Transverse colon (tissue), 4 donors: ENCODE data around the gene PGAP6. TPM values are rescaled to one million over a fixed set of nuclear protein-coding genes. Genes with fewer than 3 reads are reported as not detected.
A peak's percentile ranks its signal among the peaks of the same experiment; 100 is the strongest.

Experiments
- DNase-seq: peaks from one replicate; pipeline ENCODE4 v3.0.0-alpha.2; 2019
- H3K27ac ChIP-seq, 4 donors: fragments of 200-600 bp; sonication (generic); 2 replicates each; pipeline ENCODE4 v1.5.1; 2016 to 2018; ENCODE audit warnings: inconsistent platforms in 4 of 4
- H3K27me3 ChIP-seq: fragments of 200-600 bp; sonication (generic); 2 replicates; pipeline ENCODE4 v1.5.1; 2017; ENCODE audit warnings: inconsistent platforms
- H3K36me3 ChIP-seq, 4 donors: fragments of 200-600 bp; sonication (generic); 2 replicates each; pipeline ENCODE4 v1.5.1; 2017 to 2019; ENCODE audit warnings: inconsistent platforms in 4 of 4
- H3K4me1 ChIP-seq, 4 donors: fragments of 200-600 bp; sonication (generic); 2 replicates each; pipeline ENCODE4 v1.5.1; 2017 to 2020; ENCODE audit warnings: inconsistent platforms in 4 of 4
- H3K4me3 ChIP-seq, 4 donors: fragments of 200-600 bp; sonication (generic); 1 replicate in 1 of 4; 2 replicates in 3 of 4; pipeline versions ENCODE4 v1.5.1 to v1.6.1; 2017 to 2019; ENCODE audit warnings: inconsistent platforms in 4 of 4
- H3K9me3 ChIP-seq, 2 donors: fragments of 200-600 bp; sonication (generic); 2 replicates each; pipeline ENCODE4 v1.5.1; 2017 to 2019; ENCODE audit warnings: inconsistent platforms in 2 of 2
- EP300 ChIP-seq: sonication (generic); formaldehyde crosslinking; IDR thresholded peaks from one replicate; pipeline ENCODE4 v1.6.1; 2017; ENCODE audit warnings: antibody characterized with exemption, low read depth
- POLR2A ChIP-seq: fragments of 450-650 bp; IDR thresholded peaks from one replicate; pipeline ENCODE4 v1.6.1; 2016; ENCODE audit warnings: antibody characterized with exemption, mild to moderate bottlenecking, moderate library complexity
- POLR2AphosphoS5 ChIP-seq, 3 donors: sonication (generic); formaldehyde crosslinking; IDR thresholded peaks; one replicate each; pipeline ENCODE4 v1.6.1; 2016; ENCODE audit warnings: antibody characterized with exemption in 3 of 3
- WGBS, 2 donors: methylation state at CpG; one replicate each; pipeline ENCODE4 v1.1.5; 2018; ENCODE audit warnings: low coverage in 1 of 2; 5-methylcytosine and 5-hydroxymethylcytosine counted together
- in situ Hi-C, 4 donors: fragments of 200-750 bp; cut with MboI; loops; one replicate each; pipeline versions ENCODE4 v1.15.0 to v1.15.1; 2017; ENCODE audit warnings: low sequenced_read_pairs in 3 of 4, low pct_ligation_motif_present in 1 of 4, low pct_unique_long_range_greater_than_20kb in 1 of 4
- intact Hi-C: fragments of 100-400 bp; cut with DNase I; formaldehyde crosslinking; loops from one replicate; pipeline ENCODE4 v1.15.1; 2023; ENCODE audit warnings: low total_unique reads
- total RNA-seq, 4 donors: library from RNA; depleted of rRNA; stranded (reverse); fragments of >200 nt; gene quantifications; one replicate each; pipeline ENCODE4 v1.1.0, GENCODE V29; 2016
- TF ChIP-seq, protein P1 (sequence below), 5 experiments: fragments of 200-600 bp in 3 of 5; fragments of 450-650 bp in 2 of 5; sonication (generic) in 3 of 5; IDR thresholded peaks; 1 replicate in 2 of 5; 2 replicates in 3 of 5; pipeline ENCODE4 v1.5.1; 2016 to 2017; ENCODE audit warnings: antibody characterized with exemption in 5 of 5, inconsistent platforms in 3 of 5, mild to moderate bottlenecking in 2 of 5, moderate library complexity in 1 of 5

Gene PGAP6
- total RNA-seq, 4 donors from 2014 or later: 105 to 300 (median 179) TPM

DNA sequence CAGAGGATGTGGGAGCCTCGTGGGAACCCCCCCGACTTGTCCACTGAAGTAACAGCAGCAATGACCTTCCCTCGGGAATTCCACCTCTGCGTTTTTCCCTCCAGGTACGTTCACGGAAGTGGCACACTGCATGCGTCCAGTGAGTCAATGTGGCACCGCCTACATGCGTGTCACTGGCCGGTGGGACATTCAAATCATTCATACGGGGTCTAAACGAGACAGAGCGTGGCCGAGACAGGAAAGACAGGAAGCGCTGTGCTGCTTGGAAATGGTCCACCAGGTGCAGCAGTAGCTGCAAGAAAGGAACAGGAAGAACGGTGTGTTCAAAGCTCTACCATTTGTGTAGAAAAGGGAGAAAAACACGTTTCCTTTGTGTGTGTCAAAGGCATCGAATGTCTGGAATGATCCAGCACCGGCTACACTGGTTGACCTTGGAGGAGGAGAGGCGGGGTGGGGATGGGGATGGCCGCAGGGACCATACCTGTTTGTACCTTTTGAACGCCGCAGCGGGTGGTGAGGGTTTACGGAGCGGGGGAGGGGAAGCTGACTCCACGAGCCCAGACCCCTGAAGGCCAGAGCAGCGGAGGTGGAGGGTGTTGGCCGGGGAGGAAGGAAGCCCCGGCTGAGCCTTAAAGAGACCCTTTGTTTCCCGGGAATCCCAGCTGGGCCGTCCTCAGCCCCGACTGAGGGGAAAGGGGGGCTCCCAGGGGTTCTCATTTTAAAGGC, 1.7 kb upstream of the PGAP6 start:
- peak; percentile 82 for DNase-seq
- H3K9me3 ChIP-seq: no peaks in the 10 kb centered on the region
- intact Hi-C loops (no loop called here), in situ Hi-C loops (no loop called here)
- H3K27ac ChIP-seq: peak overlapping the region; percentile 85 to 95 (median 92)
- peaks cover 22 to 40% (median 33%) of the 10 kb centered on the region in 4 donors for H3K4me1 ChIP-seq
- H3K27me3 ChIP-seq: no peaks in the 10 kb centered on the region
- no peaks in the 10 kb centered on the region for H3K36me3 ChIP-seq
- 26 to 38% methylated on average over 6 to 33 of the region's 33 CpGs for whole genome bisulfite sequencing, 2 donors
- TF ChIP-seq EP300 (no peak), POLR2AphosphoS5 (IDR thresholded peaks at IDR 0.05) (peak; percentile 59 to 83 (median 83)), POLR2A (peak; percentile 76)
- TF ChIP-seq, protein P1, sequence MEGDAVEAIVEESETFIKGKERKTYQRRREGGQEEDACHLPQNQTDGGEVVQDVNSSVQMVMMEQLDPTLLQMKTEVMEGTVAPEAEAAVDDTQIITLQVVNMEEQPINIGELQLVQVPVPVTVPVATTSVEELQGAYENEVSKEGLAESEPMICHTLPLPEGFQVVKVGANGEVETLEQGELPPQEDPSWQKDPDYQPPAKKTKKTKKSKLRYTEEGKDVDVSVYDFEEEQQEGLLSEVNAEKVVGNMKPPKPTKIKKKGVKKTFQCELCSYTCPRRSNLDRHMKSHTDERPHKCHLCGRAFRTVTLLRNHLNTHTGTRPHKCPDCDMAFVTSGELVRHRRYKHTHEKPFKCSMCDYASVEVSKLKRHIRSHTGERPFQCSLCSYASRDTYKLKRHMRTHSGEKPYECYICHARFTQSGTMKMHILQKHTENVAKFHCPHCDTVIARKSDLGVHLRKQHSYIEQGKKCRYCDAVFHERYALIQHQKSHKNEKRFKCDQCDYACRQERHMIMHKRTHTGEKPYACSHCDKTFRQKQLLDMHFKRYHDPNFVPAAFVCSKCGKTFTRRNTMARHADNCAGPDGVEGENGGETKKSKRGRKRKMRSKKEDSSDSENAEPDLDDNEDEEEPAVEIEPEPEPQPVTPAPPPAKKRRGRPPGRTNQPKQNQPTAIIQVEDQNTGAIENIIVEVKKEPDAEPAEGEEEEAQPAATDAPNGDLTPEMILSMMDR (IDR thresholded peaks at IDR 0.05): peak in 1 of 5 experiments; percentile 12
- H3K4me3 ChIP-seq: peak overlapping the region in 3 of 4 donors; percentile 76 to 99 (median 89)

DNA sequence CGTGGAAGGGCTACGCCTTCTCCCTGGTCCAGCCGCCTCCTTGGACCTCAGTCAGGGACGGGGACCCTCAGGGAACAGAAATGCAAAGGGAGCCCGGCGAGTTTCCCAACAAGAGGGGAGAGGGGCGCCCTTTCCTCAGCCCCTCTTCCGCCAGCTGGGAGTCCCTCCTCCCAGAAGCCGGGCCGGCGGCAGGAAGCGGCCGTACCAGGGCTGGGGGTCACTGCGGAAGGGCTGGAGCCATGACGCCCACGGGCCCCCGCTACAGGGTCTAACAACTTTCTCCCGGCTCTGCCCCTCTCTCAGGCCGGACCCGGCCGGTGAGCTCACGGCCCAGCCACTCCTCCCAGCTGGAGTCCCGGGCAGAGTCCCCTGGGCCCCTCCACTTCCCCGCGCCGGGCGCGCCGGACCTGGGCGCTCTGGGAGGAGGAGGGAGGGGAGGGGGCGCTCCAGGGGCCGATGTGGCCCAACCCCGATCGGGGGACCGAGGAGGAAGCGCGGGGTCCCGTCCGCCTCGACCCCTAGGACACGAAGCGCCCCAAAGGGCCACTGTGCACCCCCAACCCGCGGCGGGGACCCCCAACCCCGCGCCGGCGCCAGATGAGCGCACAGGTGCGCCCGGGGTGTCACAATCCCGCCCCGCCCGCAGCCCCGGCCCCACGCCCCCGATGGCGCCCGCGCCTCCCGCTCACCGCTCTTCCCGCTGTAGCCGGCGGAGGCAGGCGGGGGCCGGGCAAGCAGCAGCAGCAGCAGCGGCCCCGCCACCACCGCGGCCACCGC, 578 bp downstream of the PGAP6 start:
- Histone ChIP-seq H3K27ac (peak overlapping the region; percentile 80 to 91 (median 88)), H3K27me3 (no peaks in the 10 kb centered on the region), H3K36me3 (peaks cover 0 to under 1% (median 0%) of the 10 kb centered on the region in 4 donors), H3K4me3 (peak overlapping the region; percentile 76 to 99 (median 86)), H3K9me3 (no peaks in the 10 kb centered on the region), H3K4me1 (peaks cover 22 to 38% (median 33%) of the 10 kb centered on the region in 4 donors)
- TF ChIP-seq POLR2A (peak; percentile 48), POLR2AphosphoS5 (IDR thresholded peaks at IDR 0.05) (no peak)
- in situ Hi-C loops (no loop called here), intact Hi-C loops (no loop called here)
- DNase-seq: no peak
- WGBS, 2 donors: 2% methylated on average over 34 of the region's 73 CpGs; no CpG with 5 or more reads in 1 of the 2 donors

DNA sequence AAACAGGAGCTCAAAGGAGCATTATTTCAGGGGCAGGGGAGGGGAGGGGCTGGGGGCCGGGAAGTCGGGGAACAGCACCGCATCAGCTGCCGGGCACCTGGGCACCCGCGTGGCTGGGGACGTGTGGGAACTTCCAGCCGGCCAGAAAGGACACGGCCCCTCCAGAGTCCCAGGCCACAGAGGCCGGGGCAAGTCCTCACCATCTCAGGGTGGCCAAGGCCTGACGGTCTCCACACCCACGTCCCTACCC, 1.1 kb downstream of the PGAP6 start:
- intact Hi-C loops (no loop called here), in situ Hi-C loops (no loop called here)
- no peak for DNase-seq
- peak overlapping the region; percentile 80 to 91 (median 88) for H3K27ac ChIP-seq
- no peaks in the 10 kb centered on the region for H3K9me3 ChIP-seq
- peaks cover 22 to 36% (median 33%) of the 10 kb centered on the region in 4 donors for H3K4me1 ChIP-seq
- peaks cover 0 to 5% (median 0%) of the 10 kb centered on the region in 4 donors for H3K36me3 ChIP-seq
- TF ChIP-seq EP300 (no peak), POLR2AphosphoS5 (IDR thresholded peaks at IDR 0.05) (no peak), POLR2A (no peak)
- TF ChIP-seq, protein P1 (IDR thresholded peaks at IDR 0.05): no peak
- WGBS, 2 donors: 4% methylated on average over 12 of the region's 12 CpGs; no CpG with 5 or more reads in 1 of the 2 donors
- peak overlapping the region; percentile 76 to 99 (median 86) for H3K4me3 ChIP-seq
- no peaks in the 10 kb centered on the region for H3K27me3 ChIP-seq

DNA sequence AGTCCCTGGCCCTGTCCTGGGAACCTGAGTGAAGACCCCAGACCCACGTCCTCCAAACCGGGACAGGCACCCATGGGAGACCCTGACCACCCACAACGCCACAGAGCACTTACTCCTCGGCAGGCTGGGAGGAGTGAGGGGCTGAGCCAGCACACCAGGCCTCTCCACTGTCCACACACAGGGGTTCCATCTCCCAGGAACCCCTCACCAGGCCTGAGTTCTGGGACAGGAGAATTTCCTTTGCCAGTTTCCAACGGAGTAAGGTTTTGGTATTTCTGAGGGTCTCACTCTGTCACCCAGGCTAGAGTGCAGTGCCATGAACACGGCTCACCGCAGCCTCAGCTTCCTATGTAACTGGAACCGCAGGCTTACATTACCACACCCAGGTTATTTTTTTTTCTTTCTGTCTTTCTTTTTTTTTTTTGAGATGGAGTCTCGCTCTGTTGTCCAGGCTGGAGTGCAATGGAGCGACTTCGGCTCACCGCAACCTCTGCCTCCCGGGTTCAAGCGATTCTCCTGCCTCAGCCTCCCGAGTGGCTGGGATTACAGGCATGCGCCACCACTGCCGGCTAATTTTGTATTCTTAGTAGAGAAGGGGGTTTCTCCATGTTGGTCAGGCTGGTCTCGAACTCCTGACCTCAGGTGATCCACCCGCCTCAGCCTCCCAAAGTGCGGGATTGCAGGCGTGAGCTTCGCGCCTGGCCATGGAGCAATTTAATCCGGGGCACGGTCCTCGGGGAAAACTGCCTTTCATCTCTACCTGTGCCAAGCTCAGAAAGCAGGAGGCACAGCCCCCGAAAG, 1.6 kb downstream of the PGAP6 start:
- H3K27ac ChIP-seq: peak overlapping the region; percentile 41 to 91 (median 88)
- peak overlapping the region in 3 of 4 donors; percentile 76 to 99 (median 96) for H3K4me3 ChIP-seq
- TF ChIP-seq, protein P1 (IDR thresholded peaks at IDR 0.05): no peak
- no peak for TF ChIP-seq EP300
- no peak for TF ChIP-seq POLR2AphosphoS5 (IDR thresholded peaks at IDR 0.05)
- TF ChIP-seq POLR2A: no peak
- intact Hi-C loops (no loop called here), in situ Hi-C loops (no loop called here)
- peaks cover 0 to 5% (median under 1%) of the 10 kb centered on the region in 4 donors for H3K36me3 ChIP-seq
- peaks cover 22 to 36% (median 33%) of the 10 kb centered on the region in 4 donors for H3K4me1 ChIP-seq
- no peaks in the 10 kb centered on the region for H3K9me3 ChIP-seq
- 82% methylated on average over 25 of the region's 27 CpGs; no CpG with 5 or more reads in 1 of the 2 donors for WGBS, 2 donors
- DNase-seq: no peak
- no peaks in the 10 kb centered on the region for H3K27me3 ChIP-seq
